OCI-LY3 (cell line): ENCODE data around the gene ZNF182.
"Not testable (repeated sequence)": the region's sequence is repeated elsewhere in the genome, so short reads cannot be mapped to it uniquely, and the experiment has no call there.

Experiments
- H2AFZ ChIP-seq: fragments of 200-600, 300-600 bp; shearing (Covaris generic); 2 replicates; pipeline ENCODE4 v1.6.0; 2014; ENCODE audit warnings: antibody characterized with exemption, low read depth, low read length
- H3K27ac ChIP-seq: fragments of 200-600, 300-600 bp; sonication (generic); 2 replicates; pipeline ENCODE4 v1.5.1; 2014; ENCODE audit warnings: mild to moderate bottlenecking, low read length, moderate library complexity, mixed read lengths
- H3K27me3 ChIP-seq: fragments of 200-600, 300-600 bp; sonication (generic); 2 replicates; pipeline ENCODE4 v1.6.1; 2014; ENCODE audit warnings: low read depth, low read length, mixed read lengths
- H3K36me3 ChIP-seq: fragments of 200-600, 300-600 bp; sonication (generic); replicated peaks from 2 replicates; pipeline ENCODE3; 2014; ENCODE audit warnings: low read depth, low read length, mixed read lengths
- H3K4me1 ChIP-seq: fragments of 300-600, 200-600 bp; sonication (generic); 2 replicates; pipeline ENCODE4 v1.6.1; 2014; ENCODE audit warnings: low read length, mixed read lengths
- H3K4me2 ChIP-seq: fragments of 200-600, 300-600 bp; sonication (generic); 2 replicates; pipeline ENCODE4 v1.6.1; 2014; ENCODE audit warnings: low read length, mixed read lengths
- H3K4me3 ChIP-seq: fragments of 300-600, 200-600 bp; sonication (generic); 2 replicates; pipeline ENCODE4 v1.5.1; 2014; ENCODE audit warnings: antibody characterized with exemption, mild to moderate bottlenecking, low read length, moderate library complexity
- H3K79me2 ChIP-seq: fragments of 300-600, 200-600 bp; shearing (Covaris generic); 2 replicates; pipeline ENCODE4 v1.6.1; 2014; ENCODE audit warnings: mild to moderate bottlenecking, low read length, mixed read lengths
- H3K9ac ChIP-seq: fragments of 300-600, 200-600 bp; shearing (Covaris generic); 2 replicates; pipeline ENCODE4 v1.6.0; 2014; ENCODE audit warnings: mild to moderate bottlenecking, low read length, moderate library complexity
- H3K9me3 ChIP-seq: fragments of 200-600, 300-600 bp; shearing (Covaris generic); 2 replicates; pipeline ENCODE4 v1.6.1; 2014; ENCODE audit warnings: low read length, mixed read lengths; ENCODE audit not compliant: insufficient read depth
- H4K20me1 ChIP-seq: fragments of 200-600, 300-600 bp; sonication (generic); 2 replicates; pipeline ENCODE4 v1.6.1; 2016; ENCODE audit warnings: low read length, mixed read lengths; ENCODE audit not compliant: insufficient read depth
- EZH2phosphoT487 ChIP-seq: fragments of 200-600 bp; shearing (Covaris generic); IDR thresholded peaks from 2 replicates; pipeline ENCODE4 v1.6.1; 2018; ENCODE audit warnings: antibody characterized with exemption, mixed run types, low read depth
- TF ChIP-seq, protein P1 (sequence below): fragments of 200-600, 300-600 bp; sonication (generic); IDR thresholded peaks from 2 replicates; pipeline ENCODE4 v1.5.1; 2014; ENCODE audit warnings: antibody characterized with exemption, low read length, low read depth

The ZNF182 gene

DNA sequence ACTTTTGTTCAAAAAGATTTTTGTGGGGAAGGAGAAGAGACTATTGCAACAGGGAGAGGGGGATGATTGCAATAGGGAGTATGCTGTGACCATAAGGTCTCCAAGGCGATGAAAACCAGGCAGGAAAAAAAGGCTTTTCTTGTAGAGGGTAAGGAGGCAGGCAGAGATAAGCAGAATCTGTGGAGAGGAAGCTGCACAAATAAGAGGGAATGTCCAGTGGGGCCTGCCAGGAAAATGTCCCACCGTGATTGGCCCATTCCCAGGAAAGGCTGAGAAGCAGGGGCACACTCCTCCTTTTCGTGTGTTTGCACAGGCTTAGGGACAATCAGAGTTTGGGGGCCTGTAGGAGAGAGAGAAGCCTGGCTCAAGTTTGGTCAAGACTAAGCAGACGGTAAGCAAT, 32.1 kb upstream of the ZNF182 start:
- H3K9ac ChIP-seq: no peak overlapping the region
- H3K9me3 ChIP-seq: no peaks in the 10 kb centered on the region
- H4K20me1 ChIP-seq: no peaks in the 10 kb centered on the region
- H3K27me3 ChIP-seq: no peaks in the 10 kb centered on the region
- no peaks in the 10 kb centered on the region for H3K79me2 ChIP-seq
- no peak overlapping the region for H3K27ac ChIP-seq
- no peak overlapping the region for H3K4me2 ChIP-seq
- no peak overlapping the region for H2AFZ ChIP-seq
- H3K4me1 ChIP-seq: no peaks in the 10 kb centered on the region
- TF ChIP-seq EZH2phosphoT487: no peak
- TF ChIP-seq, protein P1, sequence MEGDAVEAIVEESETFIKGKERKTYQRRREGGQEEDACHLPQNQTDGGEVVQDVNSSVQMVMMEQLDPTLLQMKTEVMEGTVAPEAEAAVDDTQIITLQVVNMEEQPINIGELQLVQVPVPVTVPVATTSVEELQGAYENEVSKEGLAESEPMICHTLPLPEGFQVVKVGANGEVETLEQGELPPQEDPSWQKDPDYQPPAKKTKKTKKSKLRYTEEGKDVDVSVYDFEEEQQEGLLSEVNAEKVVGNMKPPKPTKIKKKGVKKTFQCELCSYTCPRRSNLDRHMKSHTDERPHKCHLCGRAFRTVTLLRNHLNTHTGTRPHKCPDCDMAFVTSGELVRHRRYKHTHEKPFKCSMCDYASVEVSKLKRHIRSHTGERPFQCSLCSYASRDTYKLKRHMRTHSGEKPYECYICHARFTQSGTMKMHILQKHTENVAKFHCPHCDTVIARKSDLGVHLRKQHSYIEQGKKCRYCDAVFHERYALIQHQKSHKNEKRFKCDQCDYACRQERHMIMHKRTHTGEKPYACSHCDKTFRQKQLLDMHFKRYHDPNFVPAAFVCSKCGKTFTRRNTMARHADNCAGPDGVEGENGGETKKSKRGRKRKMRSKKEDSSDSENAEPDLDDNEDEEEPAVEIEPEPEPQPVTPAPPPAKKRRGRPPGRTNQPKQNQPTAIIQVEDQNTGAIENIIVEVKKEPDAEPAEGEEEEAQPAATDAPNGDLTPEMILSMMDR: no peak
- H3K36me3 ChIP-seq: no peaks in the 10 kb centered on the region
- no peak overlapping the region for H3K4me3 ChIP-seq

DNA sequence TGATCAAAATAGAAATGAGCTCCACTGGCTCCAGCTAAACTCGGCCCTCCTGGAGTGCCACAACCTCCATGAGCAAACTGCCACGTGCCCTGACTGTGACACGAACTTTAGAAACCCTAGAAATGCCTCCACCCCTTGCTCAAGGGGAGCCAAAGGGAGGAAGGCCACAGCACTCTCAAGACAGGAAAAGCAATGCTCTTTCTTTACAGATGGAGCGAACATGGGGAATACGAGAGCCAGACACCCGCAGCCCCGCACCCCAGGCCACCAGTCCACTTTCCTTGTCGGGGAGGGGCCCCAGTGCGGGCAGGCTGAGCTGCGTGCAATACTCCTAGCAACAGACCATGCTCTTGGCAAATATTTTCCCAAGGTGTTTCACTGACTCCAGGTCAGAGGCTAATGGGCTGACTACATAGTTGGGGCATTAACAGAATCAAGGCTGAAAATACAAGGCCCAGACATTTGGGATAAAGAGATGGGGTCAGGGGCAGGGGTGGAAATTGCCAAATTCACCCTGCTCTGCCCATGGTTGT, 26.9 kb upstream of the ZNF182 start:
- H3K4me1 ChIP-seq, H3K4me2 ChIP-seq, H3K9ac ChIP-seq, H3K9me3 ChIP-seq, H4K20me1 ChIP-seq, H3K79me2 ChIP-seq, H3K36me3 ChIP-seq, H2AFZ ChIP-seq, H3K27me3 ChIP-seq, H3K4me3 ChIP-seq, H3K27ac ChIP-seq: not testable (repeated sequence)

DNA sequence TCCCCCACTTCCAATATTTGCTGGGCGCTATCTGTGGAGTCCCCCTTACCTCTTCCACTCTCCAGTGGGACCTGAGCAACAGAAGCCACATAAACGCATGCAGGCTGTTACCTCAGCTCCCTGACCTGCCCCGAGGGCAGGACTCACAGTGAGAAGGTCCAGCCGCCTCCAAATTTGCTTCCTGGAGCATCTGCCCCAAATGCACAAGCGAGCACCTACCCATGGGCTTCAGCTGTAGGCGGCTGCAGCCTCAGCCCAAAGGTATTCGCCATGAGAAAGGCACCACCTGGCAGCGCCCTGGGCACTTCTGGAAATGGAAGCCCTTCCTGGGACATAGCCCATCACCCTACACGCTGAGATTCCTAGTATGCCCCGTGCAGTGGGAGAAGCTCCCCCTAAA, 26.4 kb upstream of the ZNF182 start:
- Histone ChIP-seq H3K27me3 (no peaks in the 10 kb centered on the region), H3K4me2 (no peak overlapping the region), H3K79me2 (no peaks in the 10 kb centered on the region), H3K27ac (no peak overlapping the region), H3K9me3 (no peaks in the 10 kb centered on the region), H2AFZ (no peak overlapping the region), H4K20me1 (no peaks in the 10 kb centered on the region), H3K9ac (no peak overlapping the region), H3K4me3 (no peak overlapping the region), H3K4me1 (0 out of 2 replicates have a peak, but pooled peaks cover 3% of the 10 kb centered on the region), H3K36me3 (no peaks in the 10 kb centered on the region)
- TF ChIP-seq, protein P1: no peak
- no peak for TF ChIP-seq EZH2phosphoT487

DNA sequence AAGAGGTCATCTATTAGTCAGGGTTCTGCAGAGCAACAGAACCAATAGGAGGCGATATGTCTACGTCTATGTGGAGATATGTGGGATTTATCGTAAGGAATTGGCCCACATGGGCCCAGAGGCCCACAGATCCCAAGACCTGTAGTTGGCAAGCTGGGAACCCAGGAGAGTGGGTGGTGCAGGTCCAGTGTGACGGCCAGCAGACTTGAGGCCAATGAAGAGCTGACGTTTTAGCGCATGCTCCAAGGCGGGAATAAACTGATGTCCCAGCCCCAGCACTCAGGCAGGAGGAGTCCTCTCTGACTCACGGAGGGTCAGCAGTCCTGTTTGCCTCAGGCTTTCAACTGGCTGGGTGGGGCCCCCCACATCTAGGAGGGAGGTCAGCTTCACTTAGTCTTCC, 24.3 kb upstream of the ZNF182 start:
- no peak overlapping the region for H3K9ac ChIP-seq
- no peaks in the 10 kb centered on the region for H3K79me2 ChIP-seq
- H2AFZ ChIP-seq: no peak overlapping the region
- no peaks in the 10 kb centered on the region for H3K9me3 ChIP-seq
- no peak overlapping the region for H3K4me2 ChIP-seq
- H3K27me3 ChIP-seq: no peaks in the 10 kb centered on the region
- 0 out of 2 replicates have a peak, but pooled peaks cover 3% of the 10 kb centered on the region for H3K4me1 ChIP-seq
- no peaks in the 10 kb centered on the region for H4K20me1 ChIP-seq
- no peaks in the 10 kb centered on the region for H3K36me3 ChIP-seq
- H3K4me3 ChIP-seq: no peak overlapping the region
- TF ChIP-seq, protein P1: no peak
- no peak for TF ChIP-seq EZH2phosphoT487
- no peak overlapping the region for H3K27ac ChIP-seq

DNA sequence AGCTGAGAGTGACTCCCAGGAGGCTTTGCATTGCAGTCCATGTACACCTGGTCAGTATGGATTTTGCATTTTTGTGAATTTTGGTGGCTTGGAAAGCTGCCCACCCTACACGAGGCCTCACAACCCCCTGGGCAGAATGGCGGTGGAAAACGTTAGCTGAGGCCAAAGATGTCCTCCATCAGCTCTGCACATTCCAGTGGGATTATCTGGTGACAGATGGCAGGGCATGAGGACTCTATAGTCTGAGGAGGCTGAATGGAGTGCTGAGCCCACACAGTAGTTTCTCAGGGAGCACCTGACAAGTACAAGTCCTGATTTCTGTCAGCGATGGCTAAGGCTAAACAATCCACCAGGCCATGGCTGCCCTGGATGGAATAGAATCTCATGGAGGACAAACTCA, 23.8 kb upstream of the ZNF182 start:
- H3K27me3 ChIP-seq, H3K9me3 ChIP-seq: not testable (repeated sequence)

More for the DNA sequence above, 23.8 kb upstream of the ZNF182 start:
- not testable (repeated sequence) for H3K27ac ChIP-seq, H2AFZ ChIP-seq, H3K4me1 ChIP-seq, H3K36me3 ChIP-seq, H3K4me3 ChIP-seq, H3K4me2 ChIP-seq, H4K20me1 ChIP-seq, H3K9ac ChIP-seq, H3K79me2 ChIP-seq
